Mucosa of rectum (tissue), 2 donors: ENCODE data around the gene LHFPL2.

Experiments used
- H3K27ac ChIP-seq, 2 donors: one replicate each; pipeline ENCODE4 v1.7.0; 2013; ENCODE audit warnings: inconsistent platforms in 2 of 2, low read depth in 2 of 2, low read length in 2 of 2
- H3K27me3 ChIP-seq, 2 donors: one replicate each; pipeline ENCODE4 v1.7.0; 2013; ENCODE audit warnings: low read length in 2 of 2; ENCODE audit not compliant: control insufficient read depth in 2 of 2, insufficient read depth in 2 of 2
- H3K36me3 ChIP-seq, 2 donors: one replicate each; pipeline ENCODE4 v1.7.0; 2013; ENCODE audit warnings: low read length in 2 of 2; ENCODE audit not compliant: control insufficient read depth in 2 of 2, insufficient read depth in 2 of 2
- H3K4me1 ChIP-seq, 2 donors: one replicate each; pipeline ENCODE4 v1.7.0; 2013; ENCODE audit warnings: low read length in 2 of 2, mild to moderate bottlenecking in 1 of 2; ENCODE audit not compliant: control insufficient read depth in 2 of 2, insufficient read depth in 2 of 2
- H3K4me3 ChIP-seq, 2 donors: one replicate each; pipeline ENCODE4 v1.7.0; 2013; ENCODE audit warnings: low read length in 2 of 2
- H3K9ac ChIP-seq, 2 donors: one replicate each; pipeline ENCODE4 v1.7.0; 2013; ENCODE audit warnings: low read length in 2 of 2, low read depth in 1 of 2, mild to moderate bottlenecking in 1 of 2
- H3K9me3 ChIP-seq, 2 donors: one replicate each; pipeline ENCODE4 v1.7.0; 2013; ENCODE audit warnings: low read length in 2 of 2; ENCODE audit not compliant: control insufficient read depth in 2 of 2
- donor health status: healthy.
- donor health status: Normal muscosa, but diverticular disease.

Gene LHFPL2

GRCh38 chr5:78552729-78553342, 95.7 kb downstream of the LHFPL2 start:
- no peak overlapping the region for H3K27ac ChIP-seq
- no peak overlapping the region for H3K4me3 ChIP-seq
- no peak overlapping the region for H3K9ac ChIP-seq
- H3K36me3 ChIP-seq = no peaks in the 10 kb centered on the region
- H3K4me1 ChIP-seq = no peaks in the 10 kb centered on the region
- no peaks in the 10 kb centered on the region for H3K9me3 ChIP-seq
- H3K27me3 ChIP-seq = no peaks in the 10 kb centered on the region

- H3K9me3 ChIP-seq = no peaks in the 10 kb centered on the region
- H3K4me3 ChIP-seq = no peak overlapping the region
- H3K27me3 ChIP-seq = no peaks in the 10 kb centered on the region
- no peaks in the 10 kb centered on the region for H3K36me3 ChIP-seq
- H3K9ac ChIP-seq = no peak overlapping the region
- H3K4me1 ChIP-seq = peaks cover 0 to 3% of the 10 kb centered on the region in 2 donors
- H3K27ac ChIP-seq = no peak overlapping the region
Observed at GRCh38 chr5:78550891-78551290, 97.7 kb downstream of the LHFPL2 start.

GRCh38 chr5:78549043-78549442, 99.5 kb downstream of the LHFPL2 start:
- Histone ChIP-seq H3K9ac (no peak overlapping the region), H3K27ac (peak overlapping the region in 1 of 2 donors; percentile 28), H3K4me1 (peaks cover 3% of the 10 kb centered on the region in 2 donors), H3K27me3 (no peaks in the 10 kb centered on the region), H3K4me3 (no peak overlapping the region), H3K9me3 (no peaks in the 10 kb centered on the region), H3K36me3 (peaks cover 0 to 4% of the 10 kb centered on the region in 2 donors)

GRCh38 chr5:78547731-78548615, 100.6 kb downstream of the LHFPL2 start:
- Histone ChIP-seq H3K4me3 (no peak overlapping the region), H3K27ac (peak overlapping the region; percentile 28 to 66), H3K4me1 (peaks cover 3% of the 10 kb centered on the region in 2 donors), H3K9me3 (no peaks in the 10 kb centered on the region), H3K9ac (peak overlapping the region in 1 of 2 donors; percentile 20), H3K36me3 (peaks cover 0 to 4% of the 10 kb centered on the region in 2 donors), H3K27me3 (no peaks in the 10 kb centered on the region)

- Histone ChIP-seq H3K27me3 (no peaks in the 10 kb centered on the region), H3K36me3 (peaks cover 0 to 4% of the 10 kb centered on the region in 2 donors), H3K9me3 (no peaks in the 10 kb centered on the region), H3K4me3 (no peak overlapping the region), H3K9ac (peak overlapping the region in 1 of 2 donors; percentile 2), H3K4me1 (peaks cover 3 to 6% of the 10 kb centered on the region in 2 donors), H3K27ac (peak overlapping the region; percentile 28 to 66)
Observed at GRCh38 chr5:78547183-78547582, 101.4 kb downstream of the LHFPL2 start.

GRCh38 chr5:78546276-78546996, 102.1 kb downstream of the LHFPL2 start:
- Histone ChIP-seq H3K27ac (peak overlapping the region; percentile 28 to 66), H3K4me1 (peaks cover 3 to 6% of the 10 kb centered on the region in 2 donors), H3K27me3 (no peaks in the 10 kb centered on the region), H3K9ac (no peak overlapping the region), H3K4me3 (no peak overlapping the region), H3K36me3 (peaks cover 0 to 4% of the 10 kb centered on the region in 2 donors), H3K9me3 (no peaks in the 10 kb centered on the region)

- Histone ChIP-seq H3K27me3 (no peaks in the 10 kb centered on the region), H3K4me1 (peaks cover 3 to 6% of the 10 kb centered on the region in 2 donors), H3K27ac (no peak overlapping the region), H3K4me3 (no peak overlapping the region), H3K9me3 (no peaks in the 10 kb centered on the region), H3K9ac (no peak overlapping the region), H3K36me3 (peaks cover 0 to 4% of the 10 kb centered on the region in 2 donors)
Observed at GRCh38 chr5:78545406-78545805, 103.2 kb downstream of the LHFPL2 start.

GRCh38 chr5:78544561-78545201, 103.9 kb downstream of the LHFPL2 start:
- peaks cover 3 to 6% of the 10 kb centered on the region in 2 donors for H3K4me1 ChIP-seq
- peaks cover 0 to 4% of the 10 kb centered on the region in 2 donors for H3K36me3 ChIP-seq
- H3K4me3 ChIP-seq = no peak overlapping the region
- H3K9ac ChIP-seq = no peak overlapping the region
- H3K9me3 ChIP-seq = no peaks in the 10 kb centered on the region
- H3K27me3 ChIP-seq = no peaks in the 10 kb centered on the region
- no peak overlapping the region for H3K27ac ChIP-seq

- no peaks in the 10 kb centered on the region for H3K9me3 ChIP-seq
- no peak overlapping the region for H3K27ac ChIP-seq
- H3K27me3 ChIP-seq = no peaks in the 10 kb centered on the region
- peaks cover 0 to 4% of the 10 kb centered on the region in 2 donors for H3K36me3 ChIP-seq
- no peak overlapping the region for H3K9ac ChIP-seq
- no peak overlapping the region for H3K4me3 ChIP-seq
- H3K4me1 ChIP-seq = peaks cover 3 to 6% of the 10 kb centered on the region in 2 donors
Observed at GRCh38 chr5:78543916-78544315, 104.7 kb downstream of the LHFPL2 start.
